GM19438 (cell line): Measurements from ENCODE around the gene AP5Z1.

ENCODE experiments used
- ATAC-seq: cut with Tn5 transposase; IDR thresholded peaks from one replicate; pipeline ENCODE4 v1.9.1; 2021; ENCODE audit warnings: low read depth; ENCODE audit not compliant: unreplicated experiment

AP5Z1 gene

GRCh38 chr7:4835398-4836205 is 60.2 kb downstream of the AP5Z1 start:
- no peak for ATAC-seq

- no peak for ATAC-seq
Measured at GRCh38 chr7:4836206-4836661, 60.8 kb downstream of the AP5Z1 start.

GRCh38 chr7:4837041-4837802 is 61.8 kb downstream of the AP5Z1 start:
- no peak for ATAC-seq

- no peak for ATAC-seq
Measured at GRCh38 chr7:4837803-4838625, 62.6 kb downstream of the AP5Z1 start.

GRCh38 chr7:4838626-4839334 is 63.4 kb downstream of the AP5Z1 start:
- ATAC-seq = no peak

- no peak for ATAC-seq
Measured at GRCh38 chr7:4840079-4840501, 64.7 kb downstream of the AP5Z1 start.
